ENCODE measurements around the gene CHRDL2.

DNA sequence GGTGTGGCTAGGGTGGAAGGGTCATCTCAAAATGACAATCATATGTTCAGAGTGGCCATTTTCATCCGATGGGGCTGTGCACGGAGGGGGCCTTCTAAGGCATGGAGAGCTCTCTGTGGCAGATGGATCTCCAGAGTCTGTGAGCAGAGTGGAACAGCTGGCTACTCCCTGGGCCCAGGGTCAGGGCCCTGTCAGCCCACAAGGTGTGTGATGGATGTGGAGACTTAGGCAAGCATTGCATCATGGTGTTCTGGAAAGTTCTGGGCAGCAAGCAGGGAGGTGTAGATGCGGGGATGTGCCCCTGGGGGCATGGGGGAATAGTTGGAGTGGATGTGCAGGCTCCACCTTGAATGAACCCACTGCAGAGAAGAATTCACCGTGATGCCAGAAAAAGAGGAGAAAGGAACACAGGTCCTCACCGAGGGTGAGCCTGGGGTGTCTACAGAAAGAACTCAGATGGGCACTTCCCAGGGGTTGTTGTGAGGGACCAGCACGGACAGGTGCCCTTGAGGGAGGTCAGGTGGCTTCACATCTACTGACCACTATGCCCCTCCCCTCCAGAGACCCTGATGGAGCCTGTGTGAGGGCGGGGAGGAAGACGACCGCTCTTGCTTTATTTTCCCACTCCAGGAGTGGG, 51.1 kb downstream of the CHRDL2 start:
- TF ChIP-seq CTCF (IDR thresholded peaks at IDR 0.05) (no peak), EZH2 (IDR thresholded peaks at IDR 0.05; ENCODE audit: borderline replicate concordance, insufficient read depth, low read depth, low read length, poor library complexity, severe bottlenecking) (no peak)
